Activated T-cell treated with anti-CD3 and anti-CD28 coated beads for 24 hours (primary cell): ENCODE measurements around the gene CARS1.

ENCODE experiments used
- DNase-seq: peaks from one replicate; pipeline ENCODE4 v3.0.0-alpha.2; 2020; ENCODE audit warnings: low read depth

CARS1 gene

DNA sequence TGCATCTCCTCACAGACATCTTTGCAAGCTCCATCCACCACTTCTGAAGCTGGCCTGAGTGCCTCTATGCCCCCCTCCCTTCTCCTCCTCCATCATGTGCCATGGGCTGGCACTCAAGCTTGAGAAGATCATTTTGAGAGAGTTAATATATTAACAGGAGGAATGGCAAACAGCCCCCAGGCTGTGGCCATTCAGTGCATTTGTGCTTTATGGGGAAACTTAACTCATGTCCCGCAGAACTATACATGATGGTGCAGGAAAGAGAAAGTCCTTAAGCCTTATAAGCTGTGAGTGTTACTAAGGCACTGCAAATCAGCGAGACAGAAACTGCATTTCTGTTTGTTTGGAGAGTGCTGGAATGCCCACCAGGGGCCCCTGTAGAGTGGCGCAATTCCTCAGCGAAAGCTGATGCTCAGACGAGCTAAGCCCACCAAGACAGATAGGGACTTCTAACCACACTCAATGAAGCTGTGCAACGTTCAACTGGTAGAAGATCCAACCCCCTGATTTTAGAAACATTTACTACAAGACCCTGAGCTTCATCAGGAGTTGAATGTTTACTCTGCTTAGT lies 101.2 kb downstream of the CARS1 start:
- no peak for DNase-seq

DNA sequence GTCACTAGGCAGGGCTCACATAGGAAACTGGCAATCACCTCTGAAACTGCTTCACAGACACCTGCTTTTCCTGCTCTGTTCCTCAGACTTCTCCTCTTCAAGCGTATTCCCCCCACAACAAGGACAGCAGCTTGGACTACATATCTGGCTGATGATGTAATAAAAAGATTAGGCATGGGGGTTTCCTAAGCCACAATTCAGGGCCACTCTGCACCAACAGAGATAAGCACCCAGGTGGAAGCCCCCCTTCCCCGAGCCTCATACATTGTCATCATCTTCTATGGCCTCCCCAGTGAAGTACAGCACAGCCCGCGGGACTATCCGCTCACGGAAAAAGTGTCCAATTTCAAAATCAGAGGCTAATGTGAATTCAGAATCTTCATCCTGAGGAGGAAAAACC lies 103.0 kb downstream of the CARS1 start:
- no peak for DNase-seq

DNA sequence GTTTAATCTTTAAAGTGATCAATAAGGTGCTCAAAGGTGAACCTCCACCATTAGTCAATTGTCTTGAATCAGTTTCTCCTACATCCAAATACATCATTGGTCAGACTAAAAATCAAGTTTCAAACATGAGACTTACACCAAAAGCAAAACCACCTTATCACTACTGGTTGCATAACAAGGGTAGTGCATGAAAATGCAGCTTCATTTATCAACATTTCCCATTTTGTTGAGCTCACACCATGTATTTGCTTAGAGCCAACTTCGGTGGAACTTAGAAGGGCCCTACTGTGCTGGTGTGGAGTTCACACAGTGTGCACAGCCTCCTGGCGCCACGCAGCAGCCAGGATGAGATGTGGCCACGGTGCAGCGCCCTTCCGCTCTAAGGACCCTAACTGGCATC lies 104.9 kb downstream of the CARS1 start:
- no peak for DNase-seq

DNA sequence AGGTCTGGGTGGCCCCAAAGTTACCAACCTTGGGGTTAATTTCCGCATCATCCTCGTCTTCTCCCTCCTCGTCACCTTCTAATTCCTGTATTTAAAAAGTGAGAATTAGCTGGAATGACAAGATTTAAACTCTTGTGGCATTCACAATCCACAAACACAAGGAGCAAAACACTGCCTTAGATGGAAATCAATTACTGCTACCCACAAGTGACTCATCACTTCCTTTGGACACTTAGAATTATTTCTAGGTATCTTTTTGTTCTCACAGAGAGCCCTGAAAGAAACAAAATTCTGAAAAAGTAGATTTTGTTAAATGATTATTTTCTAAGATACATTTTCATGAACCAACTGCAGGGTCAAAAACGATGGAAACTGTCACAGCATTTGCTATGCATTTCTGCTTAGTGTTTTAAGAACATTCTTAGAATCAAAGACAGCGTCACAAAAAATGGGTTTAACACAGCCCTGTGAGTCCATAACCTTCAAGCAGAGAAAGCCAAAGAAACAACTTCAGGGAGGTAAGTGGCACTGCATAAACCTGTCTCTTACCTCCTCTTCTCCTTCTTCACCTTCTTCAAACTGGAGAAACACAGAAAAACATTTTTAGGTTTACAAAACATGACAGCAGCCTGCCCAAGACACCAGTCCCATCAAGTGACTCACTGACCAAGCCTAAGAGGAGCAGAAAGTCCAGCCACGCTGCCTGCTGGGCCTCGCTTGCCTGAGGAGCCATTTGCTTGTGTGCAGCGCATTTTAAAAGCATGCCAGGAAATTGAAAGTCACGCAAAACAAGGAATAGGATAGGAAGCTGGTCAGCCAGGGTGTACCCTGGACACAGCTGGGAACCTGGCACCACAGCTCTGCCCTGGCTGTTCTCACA lies 105.8 kb downstream of the CARS1 start:
- no peak for DNase-seq
